Activated T-helper 17 cell treated with anti-CD3 and anti-CD28 coated beads, Interleukin-2, amount 50 U/mL, for 72 hours (primary cell): ENCODE data around the gene ACP6. TPM values are rescaled to one million over a fixed set of nuclear protein-coding genes. Genes with fewer than 3 reads are reported as not detected.
"Not testable (repeated sequence)": the region's sequence is repeated elsewhere in the genome, so short reads cannot be mapped to it uniquely, and the experiment has no call there.

ENCODE experiments used
- ATAC-seq: fragments of 150-1000 bp; cut with Tn5 transposase; replicated peaks from 2 replicates; pipeline ENCODE4 v1.10.0; 2021; ENCODE audit warnings: mild to moderate bottlenecking, moderate library complexity
- H3K27ac Mint-ChIP-seq: one replicate; pipeline ENCODE4 v1.8.0; 2022; ENCODE audit warnings: mixed read lengths
- H3K27me3 Mint-ChIP-seq: one replicate; pipeline ENCODE4 v1.8.0; 2022; ENCODE audit warnings: mixed read lengths
- H3K36me3 Mint-ChIP-seq: one replicate; pipeline ENCODE4 v1.8.0; 2022; ENCODE audit warnings: low read depth, mild to moderate bottlenecking, mixed read lengths
- H3K4me1 Mint-ChIP-seq: one replicate; pipeline ENCODE4 v1.8.0; 2022; ENCODE audit warnings: mixed read lengths
- H3K4me3 Mint-ChIP-seq: one replicate; pipeline ENCODE4 v1.8.0; 2022; ENCODE audit warnings: mild to moderate bottlenecking, mixed read lengths
- H3K9me3 Mint-ChIP-seq: one replicate; pipeline ENCODE4 v1.8.0; 2022; ENCODE audit warnings: mixed read lengths
- total RNA-seq, 2 donors: library from RNA; stranded (reverse); gene quantifications; one replicate each; pipeline ENCODE4 v1.2.3, GENCODE V29; 2022

ACP6 gene
- 10 to 100 TPM; 10.9 to 12.0 TPM for total RNA-seq

GRCh38 chr1:147670319-147671001 lies at the start of gene ACP6:
Gene ACP6, minus strand, starts transcription at chr1:147670524. Its CDS starts 476 bp downstream, at chr1:147670048.
- H3K4me1 Mint-ChIP-seq, result peaks cover 15% of the 10 kb centered on the region
- H3K36me3 Mint-ChIP-seq, result no peaks in the 10 kb centered on the region
- no peaks in the 10 kb centered on the region for H3K27me3 Mint-ChIP-seq
- peak within 1 kb of the TSS; percentile 88 for H3K27ac Mint-ChIP-seq
- peak; percentile 98 for ATAC-seq
- H3K4me3 Mint-ChIP-seq, result peak within 1 kb of the TSS; percentile 90
- no peaks in the 10 kb centered on the region for H3K9me3 Mint-ChIP-seq

DNA sequence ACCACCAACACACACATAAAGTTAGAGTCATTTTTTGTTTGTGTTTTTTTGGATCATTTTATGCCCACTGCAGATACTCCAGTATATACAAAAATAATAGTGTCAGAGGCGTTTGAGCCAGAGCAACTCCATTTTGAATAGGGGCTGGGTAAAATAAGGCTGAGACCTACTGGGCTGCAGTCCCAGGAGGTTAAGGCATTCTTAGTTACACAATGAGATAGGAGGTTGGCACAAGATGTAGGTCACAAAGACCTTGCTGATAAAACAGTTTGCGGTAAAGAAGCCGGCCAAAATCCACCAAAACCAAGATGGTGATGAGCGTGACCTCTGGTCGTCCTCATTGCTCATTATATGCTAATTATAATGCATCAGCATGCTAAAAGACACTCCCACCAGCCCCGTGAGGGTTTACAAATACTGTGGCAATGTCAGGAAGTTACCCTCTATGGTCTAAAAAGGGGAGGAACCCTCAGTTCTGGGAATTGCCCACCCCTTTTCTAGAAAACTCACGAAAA lies 49.4 kb upstream of the ACP6 start:
- ATAC-seq, result no peak
- Mint-ChIP-seq H3K27me3 (peaks cover 11% of the 10 kb centered on the region), H3K27ac (no peak overlapping the region), H3K9me3 (peaks cover 3% of the 10 kb centered on the region), H3K4me3 (no peak overlapping the region), H3K4me1 (peaks cover 8% of the 10 kb centered on the region), H3K36me3 (no peaks in the 10 kb centered on the region)

DNA sequence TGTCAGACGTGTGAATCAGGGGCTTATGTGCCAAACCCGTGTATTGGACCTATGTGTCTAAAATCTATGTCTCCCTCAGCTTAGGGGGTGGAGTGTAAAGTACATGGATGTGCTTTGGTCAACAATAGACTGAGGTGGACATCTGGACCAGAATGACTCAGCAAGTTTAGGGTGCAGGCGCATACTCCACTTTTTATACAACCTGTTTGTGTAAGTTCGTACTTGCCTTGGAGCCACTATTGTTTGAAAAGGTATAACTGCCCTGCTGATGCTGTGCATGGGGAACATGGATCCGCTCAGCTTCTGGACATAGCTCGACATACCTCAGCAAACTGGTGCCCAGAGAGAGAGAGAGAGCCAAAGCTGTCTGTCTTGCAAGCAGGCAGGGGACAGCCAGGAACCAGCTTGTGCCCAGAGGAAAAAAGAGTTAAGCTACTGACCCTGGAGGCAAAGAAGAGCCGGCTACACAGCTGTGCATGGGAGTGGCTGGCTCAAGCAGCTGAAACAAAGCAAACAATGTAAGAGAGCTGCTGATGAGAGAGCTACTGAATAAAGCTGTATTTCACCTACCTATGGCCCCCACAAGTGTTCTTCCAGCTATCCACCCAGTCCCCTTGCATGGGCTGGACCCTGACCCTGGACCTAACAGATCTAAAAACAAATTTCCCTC lies 48.8 kb upstream of the ACP6 start:
- Mint-ChIP-seq H3K27ac (no peak overlapping the region), H3K27me3 (peaks cover 14% of the 10 kb centered on the region), H3K36me3 (no peaks in the 10 kb centered on the region), H3K4me1 (peaks cover 8% of the 10 kb centered on the region), H3K9me3 (peaks cover 3% of the 10 kb centered on the region), H3K4me3 (no peak overlapping the region)
- no peak for ATAC-seq

DNA sequence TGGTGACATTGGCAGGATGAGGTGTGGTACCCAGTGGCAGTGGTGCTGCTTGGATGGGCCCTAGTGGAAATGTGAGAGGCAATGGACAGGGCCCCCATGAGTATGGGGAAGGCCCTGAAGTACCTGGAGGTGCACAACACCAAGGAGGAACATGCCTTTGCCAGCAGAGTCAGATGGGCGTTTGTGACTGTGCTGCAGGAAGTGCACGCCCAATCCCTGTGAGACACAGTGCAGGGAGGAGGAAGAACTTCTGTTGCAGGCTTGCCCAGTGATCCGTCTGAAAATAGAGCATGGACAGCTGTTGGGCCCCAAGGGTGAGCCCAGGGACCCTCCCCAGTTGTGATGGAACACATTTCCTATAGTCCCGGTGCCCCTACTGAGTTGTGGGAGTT lies 47.4 kb upstream of the ACP6 start:
- H3K9me3 Mint-ChIP-seq, result peaks cover 3% of the 10 kb centered on the region
- ATAC-seq, result no peak
- H3K36me3 Mint-ChIP-seq, result no peaks in the 10 kb centered on the region
- H3K4me1 Mint-ChIP-seq, result peaks cover 5% of the 10 kb centered on the region
- H3K27me3 Mint-ChIP-seq, result peaks cover 16% of the 10 kb centered on the region
- H3K4me3 Mint-ChIP-seq, result no peak overlapping the region
- no peak overlapping the region for H3K27ac Mint-ChIP-seq

DNA sequence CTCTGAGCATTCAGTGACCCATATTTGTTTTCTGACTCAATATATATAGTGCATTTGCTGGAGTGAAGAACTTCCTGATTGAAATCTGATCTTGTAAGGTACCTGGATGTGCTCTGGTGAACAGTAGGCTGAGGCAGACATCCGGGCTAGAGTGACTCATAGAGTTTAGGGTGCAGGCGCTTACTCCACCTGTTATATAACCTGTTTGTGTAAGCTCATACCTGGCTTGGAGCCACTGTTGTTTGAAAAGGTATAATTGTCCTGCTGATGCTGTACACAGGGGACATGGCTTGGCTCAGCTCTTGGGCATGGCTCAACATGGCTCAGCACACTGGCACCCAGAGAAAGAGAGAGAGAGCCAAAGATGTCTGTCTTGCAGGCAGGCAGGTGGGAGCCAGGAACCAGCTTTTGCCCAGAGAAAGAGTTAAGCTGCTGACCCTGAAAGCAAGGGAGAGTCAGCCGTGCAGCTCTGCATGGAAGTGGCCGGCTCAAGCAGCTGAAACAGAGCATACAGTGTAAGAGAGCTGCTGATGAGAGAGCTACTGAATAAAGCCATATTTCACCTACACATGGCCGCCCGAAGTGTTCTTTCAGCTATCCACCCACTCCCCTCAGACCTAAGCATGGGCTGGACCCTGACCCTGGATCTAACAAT lies 46.9 kb upstream of the ACP6 start:
- peak; percentile 77 for ATAC-seq
- H3K27ac Mint-ChIP-seq, result peak overlapping the region; percentile 25
- no peaks in the 10 kb centered on the region for H3K36me3 Mint-ChIP-seq

DNA sequence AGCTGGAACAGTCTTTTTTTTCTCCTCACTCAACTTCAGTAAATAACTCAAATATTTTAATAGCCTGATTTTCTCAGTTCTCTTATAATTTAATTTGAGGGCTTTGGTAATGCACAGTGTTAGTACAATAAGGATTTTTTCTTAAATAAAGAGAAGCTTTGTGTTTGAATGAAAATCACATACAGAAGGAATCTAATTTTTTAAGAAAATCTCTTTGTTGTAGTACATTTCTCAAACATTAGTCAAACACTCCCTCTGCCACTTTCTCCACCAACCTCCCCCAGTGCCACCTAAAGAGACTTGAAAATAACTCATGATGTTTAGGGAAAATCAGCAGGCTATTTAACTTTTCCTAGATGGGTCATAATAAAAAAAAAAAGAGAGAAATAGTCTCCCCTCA lies 42.3 kb upstream of the ACP6 start:
- Mint-ChIP-seq H3K9me3 (no peaks in the 10 kb centered on the region), H3K27me3 (peaks cover 27% of the 10 kb centered on the region), H3K4me3 (no peak overlapping the region), H3K4me1 (peaks cover 5% of the 10 kb centered on the region), H3K27ac (no peak overlapping the region), H3K36me3 (no peaks in the 10 kb centered on the region)
- ATAC-seq, result no peak

More for the DNA sequence above, 46.9 kb upstream of the ACP6 start:
- peaks cover 5% of the 10 kb centered on the region for H3K4me1 Mint-ChIP-seq
- peak overlapping the region; percentile 20 for H3K4me3 Mint-ChIP-seq
- H3K27me3 Mint-ChIP-seq, result peaks cover 18% of the 10 kb centered on the region
- H3K9me3 Mint-ChIP-seq, result peaks cover 3% of the 10 kb centered on the region

DNA sequence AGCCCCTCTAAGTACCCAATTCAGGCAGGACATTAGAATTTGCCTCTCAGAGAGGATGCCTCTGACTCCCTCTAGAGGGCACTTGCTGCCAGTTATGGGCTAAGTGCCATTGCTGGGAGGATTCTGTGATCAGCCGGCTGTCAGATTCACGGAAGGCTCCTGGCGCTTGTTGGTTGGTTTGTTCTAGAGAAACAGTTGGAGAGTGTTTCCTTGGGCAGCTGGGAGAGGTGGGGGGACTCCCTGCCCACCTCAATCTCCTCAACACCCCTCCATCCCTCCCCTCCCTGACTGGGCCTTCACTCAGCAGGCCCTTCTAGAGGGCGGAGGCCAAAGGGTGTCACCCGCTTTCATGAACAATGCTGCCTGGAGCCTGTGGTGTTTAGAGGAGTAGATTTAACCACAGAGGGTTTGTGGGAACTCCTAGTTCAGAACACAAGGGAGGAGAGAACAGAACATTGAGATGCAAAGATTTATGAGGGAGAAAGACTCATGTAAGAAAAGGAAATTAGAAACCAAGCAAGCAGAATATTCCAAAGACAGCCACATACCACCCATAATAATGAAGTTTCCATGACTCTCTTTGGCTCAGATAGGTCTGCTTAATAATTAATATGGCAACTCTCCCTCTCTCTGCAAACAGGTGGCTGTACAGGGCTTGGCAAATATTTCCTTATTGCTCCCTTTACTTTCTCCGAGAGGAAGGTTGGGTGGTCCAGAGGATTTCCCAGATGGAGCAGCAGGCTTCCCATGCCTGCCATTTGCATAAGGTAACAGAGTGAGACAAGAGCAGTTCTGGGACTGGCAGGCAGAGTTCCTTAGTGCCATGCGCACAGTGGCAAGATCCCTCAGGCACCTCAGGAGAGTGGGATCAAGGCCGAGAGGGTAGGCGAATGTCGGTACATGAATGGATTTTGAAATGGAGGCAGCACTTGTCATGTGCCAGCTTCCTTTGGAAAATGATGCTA lies 30.0 kb upstream of the ACP6 start:
- Mint-ChIP-seq H3K36me3 (no peaks in the 10 kb centered on the region), H3K9me3 (no peaks in the 10 kb centered on the region), H3K4me3 (peak overlapping the region; percentile 51), H3K27ac (peak overlapping the region; percentile 55), H3K4me1 (peaks cover 9% of the 10 kb centered on the region), H3K27me3 (peaks cover 3% of the 10 kb centered on the region)
- peak; percentile 91 for ATAC-seq

GRCh38 chr1:147699686-147700041 lies 29.3 kb upstream of the ACP6 start:
- ATAC-seq, result no peak
- Mint-ChIP-seq H3K36me3 (no peaks in the 10 kb centered on the region), H3K4me3 (peak overlapping the region; percentile 51), H3K9me3 (no peaks in the 10 kb centered on the region), H3K27me3 (peaks cover 4% of the 10 kb centered on the region), H3K27ac (peak overlapping the region; percentile 55), H3K4me1 (peaks cover 9% of the 10 kb centered on the region)

DNA sequence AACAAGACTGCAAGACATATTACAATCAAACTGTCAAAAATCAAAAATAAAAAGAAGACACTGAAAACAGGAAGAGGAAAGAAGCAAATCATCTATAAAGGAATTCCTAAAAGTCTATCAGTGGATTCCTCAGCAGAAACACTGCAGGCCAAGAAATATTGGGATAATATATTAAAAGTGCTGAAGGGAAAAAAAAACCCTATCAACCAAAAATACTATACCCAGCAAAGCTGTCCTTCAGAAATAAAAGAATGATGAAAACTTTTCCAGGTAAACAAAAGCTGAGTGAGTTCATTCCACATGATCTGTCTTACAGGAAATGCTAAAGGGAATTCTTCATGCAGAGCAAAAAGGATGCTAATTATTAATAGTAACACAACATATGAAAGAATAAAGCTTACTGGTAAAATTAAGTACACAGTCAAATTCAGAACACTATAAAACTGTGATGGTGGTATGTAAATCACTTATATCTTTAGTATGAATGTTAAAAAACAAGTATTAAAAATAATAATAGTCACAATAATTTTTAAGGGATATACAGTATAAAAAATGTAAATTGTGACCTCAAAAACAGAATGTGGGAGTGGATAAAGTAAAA lies 12.9 kb upstream of the ACP6 start:
- Mint-ChIP-seq H3K4me1 (no peaks in the 10 kb centered on the region), H3K4me3 (no peak overlapping the region), H3K36me3 (no peaks in the 10 kb centered on the region), H3K27ac (no peak overlapping the region), H3K9me3 (peaks cover 16% of the 10 kb centered on the region), H3K27me3 (no peaks in the 10 kb centered on the region)
- ATAC-seq, result no peak

- H3K27ac Mint-ChIP-seq, H3K27me3 Mint-ChIP-seq, H3K4me3 Mint-ChIP-seq, ATAC-seq, H3K36me3 Mint-ChIP-seq, H3K4me1 Mint-ChIP-seq: not testable (repeated sequence)
- H3K9me3 Mint-ChIP-seq, result peaks cover 12% of the 10 kb centered on the region
Observed at GRCh38 chr1:147680608-147681235, 10.4 kb upstream of the ACP6 start.

DNA sequence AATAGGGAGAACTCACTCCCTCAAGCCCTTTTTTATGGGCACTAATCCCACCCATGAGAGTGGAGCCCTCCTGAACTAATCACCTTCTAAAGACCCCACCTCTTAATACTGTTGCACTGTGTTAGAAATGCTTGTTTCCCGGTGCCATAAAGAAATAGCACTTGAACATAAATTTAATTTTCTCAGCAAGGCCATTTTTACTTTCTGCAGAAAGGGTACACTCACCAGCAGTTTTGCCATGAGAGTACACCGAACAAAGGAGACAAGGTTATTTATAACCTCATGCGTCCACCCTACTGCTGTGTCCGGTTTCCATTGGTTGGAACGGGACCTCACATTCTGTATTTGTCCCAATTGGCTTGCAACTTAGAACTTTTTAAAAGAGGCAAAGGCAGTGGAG lies 7.4 kb upstream of the ACP6 start:
- not testable (repeated sequence) for ATAC-seq, H3K4me1 Mint-ChIP-seq, H3K36me3 Mint-ChIP-seq, H3K27me3 Mint-ChIP-seq, H3K9me3 Mint-ChIP-seq, H3K27ac Mint-ChIP-seq, H3K4me3 Mint-ChIP-seq

DNA sequence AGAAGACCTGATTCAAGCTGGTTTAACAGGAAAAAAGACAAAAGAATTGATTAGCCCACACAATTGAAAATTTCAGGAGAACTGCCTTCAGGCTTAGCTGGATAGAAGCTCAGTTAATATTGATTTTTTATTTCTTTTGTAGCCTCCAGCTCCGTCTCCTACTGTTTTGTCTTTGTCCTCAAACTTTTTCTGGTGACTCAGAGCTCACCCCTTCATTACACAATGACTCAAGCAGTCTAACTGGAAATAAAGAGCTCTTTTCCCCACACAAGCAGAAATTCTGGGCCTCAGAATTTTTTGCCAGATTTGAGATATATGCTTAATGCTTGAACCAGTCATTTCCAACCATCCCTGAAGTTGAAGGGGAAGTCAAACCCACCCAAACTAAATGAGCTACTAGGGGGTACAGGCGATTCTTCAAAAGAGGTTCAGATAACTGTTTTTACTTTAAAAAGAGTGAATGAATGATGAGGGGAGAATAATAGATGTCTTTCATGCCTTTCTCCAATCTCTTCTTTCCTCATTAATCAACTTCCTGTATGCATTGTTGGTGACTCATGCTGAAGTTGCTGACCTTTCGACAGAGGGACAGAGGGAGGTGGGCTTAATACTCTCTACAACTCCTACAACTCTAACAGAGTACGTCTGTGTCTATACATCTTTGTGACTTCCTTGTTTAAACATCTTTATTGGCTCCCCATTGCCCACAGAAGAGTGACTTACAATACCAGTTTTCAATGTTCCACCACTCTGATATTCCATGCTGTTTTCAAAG lies 6.2 kb upstream of the ACP6 start:
- H3K27me3 Mint-ChIP-seq, result no peaks in the 10 kb centered on the region

DNA sequence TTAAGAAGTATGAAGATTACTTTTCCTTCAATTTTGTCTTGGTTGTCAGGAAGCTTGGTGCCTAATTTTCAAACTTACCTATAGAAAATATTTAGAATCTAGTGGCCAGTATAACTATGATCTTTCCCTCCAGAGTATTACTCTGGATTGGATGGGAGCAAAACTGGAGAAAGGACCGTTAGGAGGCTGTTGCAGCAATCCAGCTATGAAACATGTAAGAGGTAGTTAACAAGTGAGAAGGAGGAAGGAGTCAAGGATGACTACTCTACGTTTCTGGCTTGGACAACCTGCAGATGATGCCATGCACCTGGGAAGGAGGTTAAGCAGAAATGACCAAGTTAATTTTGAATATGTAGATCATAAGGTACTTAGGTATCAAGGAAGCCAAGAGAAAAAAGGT lies 3.5 kb upstream of the ACP6 start:
- no peak overlapping the region for H3K4me3 Mint-ChIP-seq
- no peaks in the 10 kb centered on the region for H3K9me3 Mint-ChIP-seq
- ATAC-seq, result no peak
- H3K27ac Mint-ChIP-seq, result no peak overlapping the region
- H3K4me1 Mint-ChIP-seq, result peaks cover 5% of the 10 kb centered on the region
- no peaks in the 10 kb centered on the region for H3K36me3 Mint-ChIP-seq
- H3K27me3 Mint-ChIP-seq, result no peaks in the 10 kb centered on the region

More for the DNA sequence above, 6.2 kb upstream of the ACP6 start:
- H3K4me3 Mint-ChIP-seq, result no peak overlapping the region
- no peaks in the 10 kb centered on the region for H3K4me1 Mint-ChIP-seq
- ATAC-seq, result no peak
- H3K36me3 Mint-ChIP-seq, result no peaks in the 10 kb centered on the region
- no peaks in the 10 kb centered on the region for H3K9me3 Mint-ChIP-seq
- no peak overlapping the region for H3K27ac Mint-ChIP-seq
